ENCODE data around the gene NEMP2.

DNA sequence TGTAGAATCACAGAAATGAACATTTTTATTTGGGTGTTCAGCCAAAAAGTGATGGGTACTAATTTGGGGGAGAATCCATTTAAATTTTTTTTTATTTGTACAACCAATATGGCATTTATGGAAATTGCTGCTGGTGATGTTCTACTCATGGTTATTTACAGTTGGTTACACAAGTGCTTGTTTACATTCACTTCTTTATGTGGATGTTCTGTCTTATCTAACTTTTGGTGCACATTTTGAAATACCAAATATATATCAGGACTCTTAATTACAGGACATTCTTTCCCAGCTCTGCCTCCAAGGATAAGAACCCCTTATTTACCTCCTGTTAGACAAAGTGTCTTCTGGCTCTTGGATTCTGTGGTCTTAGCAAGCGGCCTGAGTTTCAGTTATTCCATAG is 35.2 kb downstream of the NEMP2 start:
- TF ChIP-seq, protein P1, sequence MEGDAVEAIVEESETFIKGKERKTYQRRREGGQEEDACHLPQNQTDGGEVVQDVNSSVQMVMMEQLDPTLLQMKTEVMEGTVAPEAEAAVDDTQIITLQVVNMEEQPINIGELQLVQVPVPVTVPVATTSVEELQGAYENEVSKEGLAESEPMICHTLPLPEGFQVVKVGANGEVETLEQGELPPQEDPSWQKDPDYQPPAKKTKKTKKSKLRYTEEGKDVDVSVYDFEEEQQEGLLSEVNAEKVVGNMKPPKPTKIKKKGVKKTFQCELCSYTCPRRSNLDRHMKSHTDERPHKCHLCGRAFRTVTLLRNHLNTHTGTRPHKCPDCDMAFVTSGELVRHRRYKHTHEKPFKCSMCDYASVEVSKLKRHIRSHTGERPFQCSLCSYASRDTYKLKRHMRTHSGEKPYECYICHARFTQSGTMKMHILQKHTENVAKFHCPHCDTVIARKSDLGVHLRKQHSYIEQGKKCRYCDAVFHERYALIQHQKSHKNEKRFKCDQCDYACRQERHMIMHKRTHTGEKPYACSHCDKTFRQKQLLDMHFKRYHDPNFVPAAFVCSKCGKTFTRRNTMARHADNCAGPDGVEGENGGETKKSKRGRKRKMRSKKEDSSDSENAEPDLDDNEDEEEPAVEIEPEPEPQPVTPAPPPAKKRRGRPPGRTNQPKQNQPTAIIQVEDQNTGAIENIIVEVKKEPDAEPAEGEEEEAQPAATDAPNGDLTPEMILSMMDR (IDR thresholded peaks at IDR 0.05), result no peak
- TF ChIP-seq POLR2A (IDR thresholded peaks at IDR 0.05), result no peak

Data from thyroid gland (tissue), 4 donors.